ENCODE measurements around the gene SLC35F6.

DNA sequence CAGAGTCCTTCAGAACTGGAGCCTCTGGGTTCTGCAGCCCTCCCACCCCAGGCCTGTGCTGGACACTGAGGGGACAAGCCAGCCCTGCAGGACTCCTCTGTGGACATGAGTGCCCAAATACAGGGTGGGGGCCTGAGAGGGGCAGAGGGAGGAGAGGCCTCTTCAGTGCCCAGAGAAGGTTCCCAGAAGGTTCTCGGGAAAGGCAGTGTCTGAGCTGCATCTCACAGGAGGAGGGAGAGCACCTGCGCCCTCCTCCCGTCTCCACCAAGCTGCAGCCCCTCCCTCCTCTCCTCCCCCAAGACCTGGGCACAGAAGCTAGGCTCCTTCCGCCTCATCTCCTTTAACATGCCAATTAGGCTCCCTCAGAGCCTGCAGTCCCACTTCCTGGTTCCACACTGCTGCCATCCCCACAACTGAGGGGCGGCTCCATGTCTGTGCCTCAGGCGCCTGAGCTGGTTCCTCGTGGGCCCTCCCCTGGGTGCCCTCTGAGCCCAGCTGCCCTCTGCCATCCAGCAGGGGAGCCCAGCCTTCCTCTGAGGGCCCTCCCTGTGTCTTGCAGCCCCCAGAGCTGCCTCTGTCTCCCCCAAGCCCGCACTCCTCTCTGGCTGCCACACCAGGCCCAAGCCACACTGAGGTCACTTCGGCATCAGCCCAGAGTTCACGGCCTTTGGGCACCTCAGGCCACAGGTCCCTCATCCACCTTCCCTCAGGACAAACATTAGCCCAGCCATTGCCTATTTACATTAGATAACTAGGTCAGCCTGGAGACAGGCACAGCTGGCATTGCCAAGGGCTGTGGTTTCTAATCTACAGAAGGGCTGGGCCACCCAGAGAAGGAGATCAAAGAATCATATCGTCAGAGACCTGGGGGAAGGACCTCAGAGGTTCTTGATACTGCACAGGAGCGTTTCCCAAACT is 42.7 kb upstream of the SLC35F6 start:
- TF ChIP-seq CTCF (conservative IDR thresholded peaks at IDR 0.05 in 1 of 2, IDR thresholded peaks at IDR 0.05 in 1 of 2; ENCODE audit: low read depth in 1 of 2, low read length in 2 of 2) (no peak), EZH2 (IDR thresholded peaks at IDR 0.05; ENCODE audit: low read length, missing control alignments) (no peak)

Measured in fibroblast of lung (primary cell).